HG03064 (cell line): ENCODE data around the gene MEF2A.
"Not testable (repeated sequence)": the region's sequence is repeated elsewhere in the genome, so short reads cannot be mapped to it uniquely, and the experiment has no call there.

Experiments
- ATAC-seq: cut with Tn5 transposase; IDR thresholded peaks from one replicate; pipeline ENCODE4 v1.9.1; 2021; ENCODE audit warnings: low read depth; ENCODE audit not compliant: unreplicated experiment

The MEF2A gene

GRCh38 chr15:99635794-99636193, 70.0 kb downstream of the MEF2A start:
- ATAC-seq, result peak; percentile 61

- no peak for ATAC-seq
Measured at GRCh38 chr15:99644913-99645542, 79.2 kb downstream of the MEF2A start.

GRCh38 chr15:99645543-99645935, 79.8 kb downstream of the MEF2A start:
- ATAC-seq, result no peak

- no peak for ATAC-seq
Measured at GRCh38 chr15:99645951-99646350, 80.2 kb downstream of the MEF2A start.

GRCh38 chr15:99651023-99651807, 85.4 kb downstream of the MEF2A start:
- ATAC-seq, result no peak

GRCh38 chr15:99656205-99656604, 90.4 kb downstream of the MEF2A start:
- ATAC-seq, result no peak

- ATAC-seq, result no peak
Measured at GRCh38 chr15:99657996-99658395, 92.2 kb downstream of the MEF2A start.

- no peak for ATAC-seq
Measured at GRCh38 chr15:99662903-99663302, 97.1 kb downstream of the MEF2A start.

GRCh38 chr15:99666073-99666472, 100.3 kb downstream of the MEF2A start:
- not testable (repeated sequence) for ATAC-seq

- ATAC-seq, result no peak
Measured at GRCh38 chr15:99668533-99669182, 102.9 kb downstream of the MEF2A start.

- no peak for ATAC-seq
Measured at GRCh38 chr15:99669250-99669649, 103.5 kb downstream of the MEF2A start.

GRCh38 chr15:99671926-99672635, 106.3 kb downstream of the MEF2A start:
- ATAC-seq, result no peak

GRCh38 chr15:99673111-99673510, 107.3 kb downstream of the MEF2A start:
- no peak for ATAC-seq

GRCh38 chr15:99674279-99674678, 108.5 kb downstream of the MEF2A start:
- no peak for ATAC-seq

GRCh38 chr15:99677540-99678134, 111.9 kb downstream of the MEF2A start:
- ATAC-seq, result no peak

- no peak for ATAC-seq
Measured at GRCh38 chr15:99680276-99680675, 114.5 kb downstream of the MEF2A start.

GRCh38 chr15:99681990-99682389, 116.2 kb downstream of the MEF2A start:
- ATAC-seq, result no peak

- no peak for ATAC-seq
Measured at GRCh38 chr15:99682455-99682854, 116.7 kb downstream of the MEF2A start.

- no peak for ATAC-seq
Measured at GRCh38 chr15:99683000-99683670, 117.4 kb downstream of the MEF2A start.

GRCh38 chr15:99686290-99686689, 120.5 kb downstream of the MEF2A start:
- no peak for ATAC-seq
